GM12872 (cell line): Measurements from ENCODE around the gene STC2.

Experiments used
- TF ChIP-seq, protein P1 (sequence below): IDR thresholded peaks from 3 replicates; pipeline ENCODE4 v1.5.1; 2011; ENCODE audit warnings: low read depth, mild to moderate bottlenecking, low read length, moderate library complexity; ENCODE audit not compliant: insufficient read depth

Gene STC2

DNA sequence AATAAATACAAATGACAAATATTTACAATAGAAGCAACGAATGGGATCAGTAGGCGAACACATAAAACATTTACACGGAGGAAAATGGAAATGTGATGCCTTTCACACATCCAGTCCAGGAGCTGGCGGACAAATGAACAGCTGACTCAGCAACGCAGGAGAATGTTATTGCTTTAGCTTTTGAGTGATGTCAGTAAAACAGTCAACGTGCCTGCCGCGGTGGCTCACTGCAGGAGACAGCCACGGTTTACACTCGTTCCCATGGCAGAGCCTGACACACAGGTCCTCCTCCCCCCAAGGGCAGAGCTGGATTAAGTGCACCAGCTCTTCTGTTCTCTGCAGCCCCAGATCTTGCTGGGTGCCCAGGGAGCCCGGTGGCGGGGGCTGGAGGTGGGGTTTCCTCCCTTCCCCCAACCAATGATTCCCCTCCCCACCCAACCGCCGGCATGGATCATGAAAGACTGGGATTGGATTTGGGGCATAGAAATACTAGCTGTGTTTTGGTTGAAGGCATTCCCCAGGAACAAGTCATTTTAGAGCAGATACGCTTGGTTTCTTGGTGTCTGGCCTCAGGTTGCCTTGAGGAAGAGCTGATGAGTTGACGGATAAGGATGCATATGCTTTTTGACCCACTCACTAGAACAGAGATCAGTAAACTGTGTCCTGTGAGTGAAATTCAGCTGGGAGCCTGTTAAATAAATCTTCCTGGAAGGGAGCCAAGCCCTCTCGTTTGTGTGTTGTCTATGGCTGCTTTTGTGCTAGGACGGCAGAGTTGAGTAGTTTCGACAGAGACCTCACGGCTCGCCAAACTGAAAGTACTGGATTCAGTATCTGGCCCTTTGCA is 12.5 kb downstream of the STC2 start:
- TF ChIP-seq, protein P1, sequence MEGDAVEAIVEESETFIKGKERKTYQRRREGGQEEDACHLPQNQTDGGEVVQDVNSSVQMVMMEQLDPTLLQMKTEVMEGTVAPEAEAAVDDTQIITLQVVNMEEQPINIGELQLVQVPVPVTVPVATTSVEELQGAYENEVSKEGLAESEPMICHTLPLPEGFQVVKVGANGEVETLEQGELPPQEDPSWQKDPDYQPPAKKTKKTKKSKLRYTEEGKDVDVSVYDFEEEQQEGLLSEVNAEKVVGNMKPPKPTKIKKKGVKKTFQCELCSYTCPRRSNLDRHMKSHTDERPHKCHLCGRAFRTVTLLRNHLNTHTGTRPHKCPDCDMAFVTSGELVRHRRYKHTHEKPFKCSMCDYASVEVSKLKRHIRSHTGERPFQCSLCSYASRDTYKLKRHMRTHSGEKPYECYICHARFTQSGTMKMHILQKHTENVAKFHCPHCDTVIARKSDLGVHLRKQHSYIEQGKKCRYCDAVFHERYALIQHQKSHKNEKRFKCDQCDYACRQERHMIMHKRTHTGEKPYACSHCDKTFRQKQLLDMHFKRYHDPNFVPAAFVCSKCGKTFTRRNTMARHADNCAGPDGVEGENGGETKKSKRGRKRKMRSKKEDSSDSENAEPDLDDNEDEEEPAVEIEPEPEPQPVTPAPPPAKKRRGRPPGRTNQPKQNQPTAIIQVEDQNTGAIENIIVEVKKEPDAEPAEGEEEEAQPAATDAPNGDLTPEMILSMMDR = no peak

DNA sequence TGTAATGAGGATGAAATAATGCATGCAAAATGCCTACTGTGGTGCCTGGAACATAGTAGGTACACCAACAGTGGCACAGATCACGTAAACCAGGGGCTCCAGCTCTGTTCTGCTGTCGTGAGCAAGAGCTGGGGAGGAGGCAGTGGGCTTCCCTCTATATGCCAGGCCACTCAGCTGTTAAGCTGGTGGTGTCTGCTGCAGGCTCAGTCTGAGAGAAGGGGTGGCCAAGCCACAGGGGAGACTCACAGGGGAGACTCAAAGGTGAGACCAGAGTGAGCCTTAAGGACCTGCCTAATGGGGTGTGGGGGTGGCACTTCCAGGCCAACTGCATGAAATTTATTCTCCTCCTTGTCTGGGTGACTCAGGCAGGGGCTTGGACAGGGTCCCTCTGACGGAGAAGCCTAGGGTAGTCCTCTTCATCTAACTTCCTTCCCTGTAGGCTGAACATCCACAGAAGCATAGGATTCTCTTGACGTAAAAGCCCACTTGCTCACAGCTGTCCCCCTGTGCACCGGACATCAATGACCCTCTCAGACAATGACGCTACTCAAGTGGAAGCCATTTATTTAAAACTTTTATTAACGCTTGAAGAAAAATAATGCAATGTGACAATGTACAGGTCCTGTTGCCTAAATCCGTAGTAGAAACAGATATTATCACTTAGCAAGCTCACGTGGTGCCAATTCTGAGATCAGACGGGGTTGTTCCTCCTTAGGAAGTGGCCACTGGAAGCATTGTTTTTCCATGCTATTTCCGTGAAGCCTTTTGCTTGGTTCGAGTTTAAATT is 13.9 kb downstream of the STC2 start:
- TF ChIP-seq, protein P1 = no peak

DNA sequence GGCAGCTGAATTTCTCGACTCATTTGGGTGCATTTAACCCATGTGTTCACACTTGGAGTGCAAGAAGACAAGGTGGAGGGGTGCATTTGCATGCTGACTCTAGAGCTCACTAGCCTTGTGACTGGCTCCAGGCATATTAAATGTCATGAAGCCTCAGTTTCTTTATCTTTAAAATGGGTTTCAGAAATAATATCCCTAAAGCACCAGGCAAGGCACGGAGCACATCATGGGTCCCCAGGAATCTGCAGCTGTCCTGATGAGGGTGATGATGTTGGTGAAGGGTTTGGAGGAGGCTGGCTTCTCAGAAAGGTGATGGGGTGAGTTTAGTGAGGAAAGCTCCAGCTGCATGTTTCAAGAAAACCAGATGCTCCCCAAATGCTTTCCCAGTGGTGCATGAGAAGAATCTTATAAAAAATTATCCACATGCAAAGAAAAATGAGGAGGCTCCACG is 14.8 kb downstream of the STC2 start:
- TF ChIP-seq, protein P1 = no peak

DNA sequence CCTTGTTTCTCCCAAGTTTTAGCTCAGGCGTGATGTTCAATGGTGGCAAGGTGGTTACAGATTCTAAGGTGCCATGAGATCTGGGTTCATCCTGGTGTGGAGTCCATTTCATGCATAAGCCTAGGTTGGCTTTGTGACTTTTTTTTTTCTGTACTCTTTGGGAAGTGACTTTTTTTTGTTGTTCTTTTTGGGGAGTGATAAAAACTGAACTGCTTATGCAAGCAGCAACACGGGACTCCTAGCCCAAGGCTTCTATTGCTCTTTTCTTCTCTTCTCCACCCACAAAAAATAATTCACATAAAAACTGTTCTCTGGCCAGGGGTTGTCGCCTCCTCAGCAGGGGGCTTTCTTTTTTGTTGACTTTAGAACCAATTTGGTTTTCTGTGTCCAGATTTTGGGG is 15.4 kb downstream of the STC2 start:
- TF ChIP-seq, protein P1 = no peak

DNA sequence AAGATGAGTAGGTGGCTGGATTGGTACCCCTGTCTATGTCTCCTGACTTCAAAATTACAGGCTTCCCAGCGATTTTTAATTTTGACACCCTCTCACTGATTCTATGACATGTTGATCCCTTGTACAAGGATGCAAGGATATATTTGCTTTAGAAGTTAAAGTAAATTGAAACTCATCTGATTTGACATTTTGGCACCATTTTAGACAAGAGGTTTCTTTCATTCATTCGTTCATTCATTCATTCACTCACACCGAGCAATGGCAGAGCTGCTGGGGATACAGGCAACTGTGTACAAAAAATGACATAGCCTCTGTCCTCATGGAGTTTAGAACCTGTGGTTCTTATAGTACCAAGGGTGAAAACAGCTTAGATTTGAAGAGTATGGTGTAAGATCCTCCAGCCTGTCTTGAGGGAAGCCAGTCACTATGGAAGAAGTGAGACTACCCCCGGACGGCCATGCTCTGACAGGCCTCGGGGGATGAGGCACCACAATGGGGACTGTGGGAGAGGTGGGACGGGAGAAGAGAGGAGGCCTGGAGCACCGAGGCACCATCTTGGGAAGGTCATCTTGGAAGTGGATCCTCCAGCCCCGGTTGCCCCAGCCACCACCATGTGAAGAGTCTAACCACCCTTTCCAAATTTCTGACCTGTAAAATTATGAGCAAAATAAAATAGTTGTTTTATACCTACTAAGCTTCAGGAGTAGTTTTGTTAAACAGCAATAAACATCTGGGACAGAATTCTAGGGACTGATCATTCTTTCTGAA is 16.2 kb downstream of the STC2 start:
- TF ChIP-seq, protein P1 = no peak

DNA sequence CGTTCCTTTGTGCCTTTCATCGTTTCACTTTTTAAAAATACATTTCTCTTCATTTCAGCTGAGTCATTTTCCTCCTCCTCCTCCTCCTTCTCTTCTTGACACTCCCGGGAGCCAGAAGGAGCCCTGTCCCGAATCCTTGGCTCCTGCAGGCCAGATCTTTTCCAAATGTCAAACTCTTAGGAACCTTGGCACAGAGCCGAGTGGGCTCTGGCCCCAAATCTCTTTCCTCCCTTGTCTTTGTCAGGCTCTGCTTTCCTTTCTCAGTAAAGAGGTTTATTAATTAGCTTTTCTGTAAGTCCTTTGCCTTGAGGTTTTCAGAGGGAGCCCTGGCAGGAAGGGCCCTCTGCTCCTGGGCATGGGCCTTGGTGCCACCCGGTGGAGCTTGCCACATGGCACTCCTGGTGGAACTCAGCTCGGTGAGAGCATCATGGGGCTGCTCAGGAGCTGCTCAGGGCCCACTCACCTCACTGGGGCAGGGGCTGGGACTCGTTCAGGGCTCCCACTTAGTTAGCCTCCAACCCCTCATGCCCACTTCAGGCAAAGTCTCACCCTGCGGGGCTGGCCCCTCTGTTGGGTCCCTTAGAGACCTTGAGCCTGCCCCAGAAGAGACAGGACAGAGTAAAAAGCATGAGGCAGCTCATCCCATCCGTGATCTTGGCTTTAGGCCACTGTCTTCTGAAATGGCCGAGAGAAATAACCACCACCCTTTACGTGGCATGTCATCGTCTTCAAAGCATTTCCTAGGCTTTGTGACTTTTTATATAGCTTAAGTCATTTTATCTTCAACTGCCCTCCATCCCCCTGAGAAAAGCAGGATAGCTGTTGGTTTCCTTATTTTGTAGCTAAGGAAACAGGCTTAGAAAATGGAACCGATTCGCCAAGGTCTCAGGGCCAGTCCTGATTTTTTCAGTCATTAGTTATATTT is 17.1 kb downstream of the STC2 start:
- TF ChIP-seq, protein P1 = no peak
